ENCODE measurements around the gene XKR3. TPM values are rescaled to one million over a fixed set of nuclear protein-coding genes. Genes with fewer than 3 reads are reported as not detected.

The XKR3 gene
- total and polyA plus RNA-seq, 8 donors, result not detected

GRCh38 chr22:16819249-16819648 is 6.0 kb downstream of the XKR3 start:
- Histone ChIP-seq H3K36me3 (no peaks in the 10 kb centered on the region), H3K27ac (no peak overlapping the region), H3K4me1 (no peaks in the 10 kb centered on the region), H3K4me3 (no peak overlapping the region), H3K27me3 (no peaks in the 10 kb centered on the region), H3K9me3 (no peaks in the 10 kb centered on the region)
- ATAC-seq (no peak), FAIRE-seq (no peak), DNase-seq (no peak)
- TF ChIP-seq CTCF (IDR thresholded peaks at IDR 0.05), result no peak
- intact Hi-C loops (cut with DNase I), result no loop called here

- FAIRE-seq (no peak), ATAC-seq (no peak), DNase-seq (no peak)
- no peaks in the 10 kb centered on the region for H3K36me3 ChIP-seq
- TF ChIP-seq CTCF (IDR thresholded peaks at IDR 0.05), result no peak
- no peaks in the 10 kb centered on the region for H3K9me3 ChIP-seq
- no peak overlapping the region for H3K27ac ChIP-seq
- H3K4me3 ChIP-seq, result no peak overlapping the region
- H3K4me1 ChIP-seq, result no peaks in the 10 kb centered on the region
- WGBS, 2 donors, result 31 to 43% methylated on average over 2 of the region's 2 CpGs
- no peaks in the 10 kb centered on the region for H3K27me3 ChIP-seq
- intact Hi-C loops (cut with DNase I), result no loop called here
Observed at GRCh38 chr22:16818538-16818937, 6.7 kb downstream of the XKR3 start.

GRCh38 chr22:16815073-16815472 is 10.1 kb downstream of the XKR3 start:
- H3K27ac ChIP-seq, result no peak overlapping the region
- no peak for FAIRE-seq
- H3K9me3 ChIP-seq, result no peaks in the 10 kb centered on the region

GRCh38 chr22:16810188-16810802 is 14.9 kb downstream of the XKR3 start:
- WGBS, 2 donors, result 44 to 48% methylated on average over 4 of the region's 4 CpGs
- intact Hi-C loops (cut with DNase I), result no loop called here
- Histone ChIP-seq H3K4me1 (no peaks in the 10 kb centered on the region), H3K9me3 (no peaks in the 10 kb centered on the region), H3K27me3 (no peaks in the 10 kb centered on the region), H3K4me3 (no peak overlapping the region), H3K27ac (no peak overlapping the region), H3K36me3 (no peaks in the 10 kb centered on the region)
- DNase-seq (no peak), FAIRE-seq (no peak), ATAC-seq (no peak)
- TF ChIP-seq CTCF (IDR thresholded peaks at IDR 0.05), result no peak

More at GRCh38 chr22:16815073-16815472, 10.1 kb downstream of the XKR3 start:
- Histone ChIP-seq H3K36me3 (no peaks in the 10 kb centered on the region), H3K4me1 (no peaks in the 10 kb centered on the region), H3K27me3 (no peaks in the 10 kb centered on the region), H3K4me3 (no peak overlapping the region)
- intact Hi-C loops (cut with DNase I), result no loop called here
- no peak for DNase-seq
- 38 to 47% methylated on average over 1 of the region's 1 CpG for WGBS, 2 donors
- no peak for ATAC-seq
- no peak for TF ChIP-seq CTCF (IDR thresholded peaks at IDR 0.05)

GRCh38 chr22:16808744-16809143 is 16.5 kb downstream of the XKR3 start:
- Histone ChIP-seq H3K4me3 (no peak overlapping the region), H3K36me3 (no peaks in the 10 kb centered on the region), H3K9me3 (no peaks in the 10 kb centered on the region), H3K4me1 (no peaks in the 10 kb centered on the region), H3K27me3 (no peaks in the 10 kb centered on the region), H3K27ac (no peak overlapping the region)
- 39 to 42% methylated on average over 2 of the region's 2 CpGs for WGBS, 2 donors
- no peak for TF ChIP-seq CTCF (IDR thresholded peaks at IDR 0.05)
- intact Hi-C loops (cut with DNase I), result no loop called here
- FAIRE-seq (no peak), ATAC-seq (no peak), DNase-seq (no peak)
